Measurements from ENCODE around the gene USP24.
A peak's percentile ranks its signal among the peaks of the same experiment; 100 is the strongest.

The USP24 gene

DNA sequence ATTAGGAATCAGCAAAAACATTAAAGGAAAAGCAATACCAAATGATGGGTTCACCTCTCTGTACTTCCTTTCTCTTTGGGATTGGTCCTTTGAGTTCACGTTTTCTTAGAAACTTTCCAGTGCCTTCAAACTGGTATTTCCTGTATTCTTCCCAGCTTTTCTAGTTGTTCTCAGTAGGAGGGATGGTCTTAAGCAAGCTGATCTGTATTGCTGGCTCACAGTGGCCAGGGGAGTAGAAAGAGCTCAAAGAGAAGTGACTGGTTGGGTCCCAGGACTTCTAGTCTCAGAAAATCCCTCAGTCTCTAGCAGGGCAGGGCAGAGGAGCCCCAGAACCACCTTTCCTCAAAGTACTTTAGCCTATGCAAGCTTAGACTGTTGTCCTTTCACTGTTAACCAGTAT lies 10.1 kb upstream of the USP24 start:
- TF ChIP-seq, protein P1, sequence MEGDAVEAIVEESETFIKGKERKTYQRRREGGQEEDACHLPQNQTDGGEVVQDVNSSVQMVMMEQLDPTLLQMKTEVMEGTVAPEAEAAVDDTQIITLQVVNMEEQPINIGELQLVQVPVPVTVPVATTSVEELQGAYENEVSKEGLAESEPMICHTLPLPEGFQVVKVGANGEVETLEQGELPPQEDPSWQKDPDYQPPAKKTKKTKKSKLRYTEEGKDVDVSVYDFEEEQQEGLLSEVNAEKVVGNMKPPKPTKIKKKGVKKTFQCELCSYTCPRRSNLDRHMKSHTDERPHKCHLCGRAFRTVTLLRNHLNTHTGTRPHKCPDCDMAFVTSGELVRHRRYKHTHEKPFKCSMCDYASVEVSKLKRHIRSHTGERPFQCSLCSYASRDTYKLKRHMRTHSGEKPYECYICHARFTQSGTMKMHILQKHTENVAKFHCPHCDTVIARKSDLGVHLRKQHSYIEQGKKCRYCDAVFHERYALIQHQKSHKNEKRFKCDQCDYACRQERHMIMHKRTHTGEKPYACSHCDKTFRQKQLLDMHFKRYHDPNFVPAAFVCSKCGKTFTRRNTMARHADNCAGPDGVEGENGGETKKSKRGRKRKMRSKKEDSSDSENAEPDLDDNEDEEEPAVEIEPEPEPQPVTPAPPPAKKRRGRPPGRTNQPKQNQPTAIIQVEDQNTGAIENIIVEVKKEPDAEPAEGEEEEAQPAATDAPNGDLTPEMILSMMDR (conservative IDR thresholded peaks at IDR 0.05): no peak
- H3K27ac ChIP-seq: no peak overlapping the region

- H3K27ac ChIP-seq: no peak overlapping the region
- TF ChIP-seq, protein P1 (conservative IDR thresholded peaks at IDR 0.05): no peak
Observed at GRCh38 chr1:55224729-55225128, 9.6 kb upstream of the USP24 start.

DNA sequence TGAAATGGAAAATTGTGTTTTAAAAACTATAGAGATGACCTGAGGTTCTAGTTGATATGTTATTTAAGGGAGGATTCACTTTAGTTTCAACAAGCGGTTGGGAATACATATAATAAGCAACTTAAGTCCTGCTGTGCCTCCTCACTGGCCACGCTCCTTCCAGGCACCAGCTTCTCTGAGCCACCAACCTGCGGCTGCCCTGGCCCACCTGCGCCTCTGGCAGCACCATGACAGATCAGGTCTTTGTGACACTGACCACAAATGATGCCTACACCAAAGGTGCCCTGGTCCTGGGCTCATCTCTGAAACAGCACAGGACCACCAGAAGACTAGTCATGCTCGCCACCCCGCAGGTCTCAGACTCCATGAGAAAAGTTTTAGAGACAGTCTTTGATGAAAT lies 7.0 kb upstream of the USP24 start:
- no peak overlapping the region for H3K27ac ChIP-seq
- TF ChIP-seq, protein P1 (conservative IDR thresholded peaks at IDR 0.05): no peak

- H3K27ac ChIP-seq: peak overlapping the region; percentile 53
- TF ChIP-seq, protein P1 (conservative IDR thresholded peaks at IDR 0.05): no peak
Observed at GRCh38 chr1:55217226-55217986, 2.2 kb upstream of the USP24 start.

GRCh38 chr1:55216096-55216495 lies 932 bp upstream of the USP24 start:
- TF ChIP-seq, protein P1 (conservative IDR thresholded peaks at IDR 0.05): no peak
- peak overlapping the region; percentile 97 for H3K27ac ChIP-seq

DNA sequence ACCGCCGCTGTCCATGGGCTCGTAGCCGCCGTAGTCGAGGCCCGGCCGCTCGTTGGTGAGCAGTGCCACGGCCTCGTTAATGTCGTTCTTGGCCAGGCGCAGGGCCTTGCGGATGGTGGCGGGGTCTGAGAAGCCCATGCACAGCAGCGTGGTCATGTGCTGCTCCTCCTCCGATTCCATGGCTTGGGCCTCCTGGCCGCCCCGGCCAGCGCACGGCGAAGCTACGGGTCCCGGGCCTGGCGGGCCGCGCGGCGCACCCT lies 300 bp downstream of the USP24 start:
- TF ChIP-seq, protein P1 (conservative IDR thresholded peaks at IDR 0.05): no peak
- H3K27ac ChIP-seq: peak overlapping the region; percentile 97

- TF ChIP-seq, protein P1 (conservative IDR thresholded peaks at IDR 0.05): no peak
- H3K27ac ChIP-seq: peak overlapping the region; percentile 97
Observed at GRCh38 chr1:55214212-55214933, 791 bp downstream of the USP24 start.
